ENCODE data around the gene CDKN2B. TPM values are rescaled to one million over a fixed set of nuclear protein-coding genes. Genes with fewer than 3 reads are reported as not detected.

CDKN2B gene
- total RNA-seq, 1 experiment from 2014 or later, result 9.8 TPM

DNA sequence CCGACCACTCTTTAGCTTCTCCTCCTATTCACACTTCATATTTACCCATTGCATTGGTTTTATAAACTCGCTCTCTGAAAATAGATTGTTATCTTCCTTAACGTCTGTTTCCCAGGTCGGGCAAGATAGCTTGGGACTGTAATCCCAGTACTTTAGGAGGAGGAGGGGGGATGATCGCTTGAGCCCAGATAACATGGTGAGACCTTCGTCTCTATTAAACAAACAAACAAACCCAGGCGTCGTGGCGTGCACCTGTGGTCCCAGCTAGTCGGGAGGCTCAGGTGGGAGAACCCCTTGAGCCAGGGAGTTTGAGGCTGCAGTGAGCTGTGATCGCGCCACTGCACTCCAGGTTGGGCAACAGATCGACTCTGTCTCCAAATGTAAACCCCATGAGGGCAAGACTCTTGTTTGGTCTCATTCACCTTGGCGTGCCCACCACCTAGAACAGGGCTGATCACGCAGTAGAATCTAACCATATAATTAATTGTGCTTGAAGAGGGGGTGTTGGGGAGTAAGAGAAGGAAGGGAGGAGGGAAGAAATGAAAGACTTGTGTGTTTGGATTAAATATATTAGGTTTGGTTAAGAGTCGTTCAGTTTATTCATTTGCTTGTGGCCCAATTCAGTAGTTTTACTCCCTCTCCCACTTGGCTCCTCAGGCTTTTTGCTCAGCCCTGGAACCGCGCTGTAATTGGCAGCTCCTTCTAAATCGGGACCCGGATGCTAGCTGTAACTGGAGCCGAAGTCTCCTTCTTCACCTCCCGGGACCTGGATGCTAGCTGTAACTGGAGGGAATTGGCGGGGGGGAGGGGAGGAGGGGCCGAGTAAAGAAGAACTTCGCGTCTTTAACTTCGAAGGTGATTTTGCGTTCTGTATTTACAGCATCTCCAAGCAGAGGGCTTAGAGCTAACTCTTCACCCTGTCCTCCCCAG is 39.8 kb downstream of the CDKN2B start:
- peaks cover 0 to 17% of the 10 kb centered on the region in 2 experiments; a peak in 1 of 4 replicates for H3K36me3 ChIP-seq (ENCODE audit: control insufficient read depth in 1 of 2, insufficient read depth in 2 of 2, low read length in 2 of 2)
- no peaks in the 10 kb centered on the region for H3K9me3 ChIP-seq (ENCODE audit: control insufficient read depth in 1 of 2, insufficient read depth in 1 of 2, low read depth in 1 of 2, low read length in 2 of 2)
- H3K4me2 ChIP-seq (ENCODE audit: low read length), result no peak overlapping the region
- no TSS peak for BruUV-seq (replicated peaks)
- TF ChIP-seq SIN3A (IDR thresholded peaks at IDR 0.05; ENCODE audit: low read depth), result no peak
- no peak for TF ChIP-seq FOSL1 (IDR thresholded peaks at IDR 0.05; ENCODE audit: low read depth)
- no peak for TF ChIP-seq MAX (IDR thresholded peaks at IDR 0.05)
- TF ChIP-seq TCF7L2 (IDR thresholded peaks at IDR 0.05; ENCODE audit: borderline replicate concordance, extremely low read depth, insufficient read depth, insufficient read length), result no peak
- no peak for TF ChIP-seq SP1 (IDR thresholded peaks at IDR 0.05; ENCODE audit: low read depth)
- no peak for TF ChIP-seq ELF1 (IDR thresholded peaks at IDR 0.05; ENCODE audit: borderline replicate concordance, low read depth)
- TF ChIP-seq, protein P1, sequence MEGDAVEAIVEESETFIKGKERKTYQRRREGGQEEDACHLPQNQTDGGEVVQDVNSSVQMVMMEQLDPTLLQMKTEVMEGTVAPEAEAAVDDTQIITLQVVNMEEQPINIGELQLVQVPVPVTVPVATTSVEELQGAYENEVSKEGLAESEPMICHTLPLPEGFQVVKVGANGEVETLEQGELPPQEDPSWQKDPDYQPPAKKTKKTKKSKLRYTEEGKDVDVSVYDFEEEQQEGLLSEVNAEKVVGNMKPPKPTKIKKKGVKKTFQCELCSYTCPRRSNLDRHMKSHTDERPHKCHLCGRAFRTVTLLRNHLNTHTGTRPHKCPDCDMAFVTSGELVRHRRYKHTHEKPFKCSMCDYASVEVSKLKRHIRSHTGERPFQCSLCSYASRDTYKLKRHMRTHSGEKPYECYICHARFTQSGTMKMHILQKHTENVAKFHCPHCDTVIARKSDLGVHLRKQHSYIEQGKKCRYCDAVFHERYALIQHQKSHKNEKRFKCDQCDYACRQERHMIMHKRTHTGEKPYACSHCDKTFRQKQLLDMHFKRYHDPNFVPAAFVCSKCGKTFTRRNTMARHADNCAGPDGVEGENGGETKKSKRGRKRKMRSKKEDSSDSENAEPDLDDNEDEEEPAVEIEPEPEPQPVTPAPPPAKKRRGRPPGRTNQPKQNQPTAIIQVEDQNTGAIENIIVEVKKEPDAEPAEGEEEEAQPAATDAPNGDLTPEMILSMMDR (IDR thresholded peaks at IDR 0.05 in 2 of 3, conservative IDR thresholded peaks at IDR 0.05 in 1 of 3; ENCODE audit: borderline replicate concordance in 1 of 3, insufficient read depth in 1 of 3, low read depth in 2 of 3, low read length in 2 of 3), result no peak
- TF ChIP-seq SRF (IDR thresholded peaks at IDR 0.05; ENCODE audit: low read depth), result no peak
- TF ChIP-seq CBX3 (IDR thresholded peaks at IDR 0.05; ENCODE audit: low read depth), result no peak
- TF ChIP-seq, protein P2, sequence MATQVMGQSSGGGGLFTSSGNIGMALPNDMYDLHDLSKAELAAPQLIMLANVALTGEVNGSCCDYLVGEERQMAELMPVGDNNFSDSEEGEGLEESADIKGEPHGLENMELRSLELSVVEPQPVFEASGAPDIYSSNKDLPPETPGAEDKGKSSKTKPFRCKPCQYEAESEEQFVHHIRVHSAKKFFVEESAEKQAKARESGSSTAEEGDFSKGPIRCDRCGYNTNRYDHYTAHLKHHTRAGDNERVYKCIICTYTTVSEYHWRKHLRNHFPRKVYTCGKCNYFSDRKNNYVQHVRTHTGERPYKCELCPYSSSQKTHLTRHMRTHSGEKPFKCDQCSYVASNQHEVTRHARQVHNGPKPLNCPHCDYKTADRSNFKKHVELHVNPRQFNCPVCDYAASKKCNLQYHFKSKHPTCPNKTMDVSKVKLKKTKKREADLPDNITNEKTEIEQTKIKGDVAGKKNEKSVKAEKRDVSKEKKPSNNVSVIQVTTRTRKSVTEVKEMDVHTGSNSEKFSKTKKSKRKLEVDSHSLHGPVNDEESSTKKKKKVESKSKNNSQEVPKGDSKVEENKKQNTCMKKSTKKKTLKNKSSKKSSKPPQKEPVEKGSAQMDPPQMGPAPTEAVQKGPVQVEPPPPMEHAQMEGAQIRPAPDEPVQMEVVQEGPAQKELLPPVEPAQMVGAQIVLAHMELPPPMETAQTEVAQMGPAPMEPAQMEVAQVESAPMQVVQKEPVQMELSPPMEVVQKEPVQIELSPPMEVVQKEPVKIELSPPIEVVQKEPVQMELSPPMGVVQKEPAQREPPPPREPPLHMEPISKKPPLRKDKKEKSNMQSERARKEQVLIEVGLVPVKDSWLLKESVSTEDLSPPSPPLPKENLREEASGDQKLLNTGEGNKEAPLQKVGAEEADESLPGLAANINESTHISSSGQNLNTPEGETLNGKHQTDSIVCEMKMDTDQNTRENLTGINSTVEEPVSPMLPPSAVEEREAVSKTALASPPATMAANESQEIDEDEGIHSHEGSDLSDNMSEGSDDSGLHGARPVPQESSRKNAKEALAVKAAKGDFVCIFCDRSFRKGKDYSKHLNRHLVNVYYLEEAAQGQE (IDR thresholded peaks at IDR 0.05; ENCODE audit: low read depth), result no peak
- TF ChIP-seq JUND (IDR thresholded peaks at IDR 0.05), result no peak
- TF ChIP-seq, protein P3, sequence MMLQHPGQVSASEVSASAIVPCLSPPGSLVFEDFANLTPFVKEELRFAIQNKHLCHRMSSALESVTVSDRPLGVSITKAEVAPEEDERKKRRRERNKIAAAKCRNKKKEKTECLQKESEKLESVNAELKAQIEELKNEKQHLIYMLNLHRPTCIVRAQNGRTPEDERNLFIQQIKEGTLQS (IDR thresholded peaks at IDR 0.05), result no peak
- no peak for TF ChIP-seq EGR1 (IDR thresholded peaks at IDR 0.05; ENCODE audit: low read depth)
- TF ChIP-seq ZNF274 (IDR thresholded peaks at IDR 0.05; ENCODE audit: low read depth, low read length), result no peak
- no peak overlapping the region for H2AFZ ChIP-seq (ENCODE audit: low read depth, low read length, poor library complexity, severe bottlenecking)
- no peak for ATAC-seq
- ChIA-PET RAD21 (ENCODE audit: low non-redundant PET in 1 of 2, low total read pairs in 2 of 2, uncharacterized antibody in 2 of 2, unreplicated experiment in 2 of 2) (no interaction called here), CTCF (no interaction called here), POLR2A (no interaction called here)
- H3K27me3 ChIP-seq (ENCODE audit: insufficient read depth, low read length), result no peaks in the 10 kb centered on the region
- H3K9me2 ChIP-seq (ENCODE audit: insufficient read depth), result no peaks in the 10 kb centered on the region
- no peak overlapping the region for H3K4me3 ChIP-seq (replicated peaks in 1 of 2; ENCODE audit: low read depth in 1 of 2, low read length in 2 of 2)
- H3K27ac ChIP-seq (ENCODE audit: low read depth, low read length), result no peak overlapping the region
- H4K20me1 ChIP-seq (ENCODE audit: insufficient read depth), result no peaks in the 10 kb centered on the region
- intact Hi-C loops (cut with micrococcal nuclease), result no loop called here
- H3K79me2 ChIP-seq (ENCODE audit: insufficient read depth, low read length), result peaks cover 34% of the 10 kb centered on the region
- DNase-seq (ENCODE audit: low read depth, low spot score), result no peak
- no peak overlapping the region for H3K9ac ChIP-seq (ENCODE audit: low read length)
- peaks cover 0 to 5% of the 10 kb centered on the region in 2 experiments; a peak in 1 of 4 replicates for H3K4me1 ChIP-seq (ENCODE audit: control insufficient read depth in 1 of 2, insufficient read depth in 2 of 2, low read length in 2 of 2)
